HEK293 (cell line): ENCODE results near the gene ZNF471.

Experiments used
- CTCF ChIA-PET: fragments of 350-600 bp; formaldehyde crosslinking; extraction: SDS; loops from one replicate; lab custom pipeline; 2021; ENCODE audit warnings: antibody characterized with exemption; lab: Yijun Ruan, JAX
- POLR2A ChIA-PET: fragments of 300-600 bp; formaldehyde crosslinking; extraction: SDS; loops from one replicate; lab custom pipeline; 2020; ENCODE audit warnings: antibody characterized with exemption, inconsistent platforms; lab: Yijun Ruan, JAX
- H3K27ac ChIP-seq: fragments of 200-500 bp; sonication (Bioruptor generic); 2 replicates; pipeline ENCODE4 v1.5.1; 2014; ENCODE audit warnings: low read depth, low read length, control low read depth, inconsistent platforms; ENCODE audit errors: extremely low read depth
- H3K36me3 ChIP-seq, 2 experiments: fragments of 200-500 bp in 1 of 2; sonication (Bioruptor generic) in 1 of 2; 1 replicate in 1 of 2; 2 replicates in 1 of 2; pipeline ENCODE4 v1.5.1; 2014 to 2017; ENCODE audit warnings: inconsistent platforms in 2 of 2, low read length in 2 of 2; ENCODE audit not compliant: control insufficient read depth in 2 of 2, insufficient read depth in 1 of 2
- H3K4me1 ChIP-seq: fragments of 200-500 bp; sonication (Bioruptor generic); 2 replicates; pipeline ENCODE4 v1.5.1; 2014; ENCODE audit warnings: mild to moderate bottlenecking, low read length, inconsistent platforms; ENCODE audit not compliant: control insufficient read depth, insufficient read depth
- H3K4me3 ChIP-seq: 2 replicates; pipeline ENCODE4 v1.5.1; 2011; ENCODE audit warnings: low read depth, mild to moderate bottlenecking, control low read depth, low read length, moderate library complexity
- H3K9me3 ChIP-seq: fragments of 200-500 bp; sonication (Bioruptor generic); 2 replicates; pipeline ENCODE4 v1.5.1; 2014; ENCODE audit warnings: low read depth, low read length, inconsistent platforms; ENCODE audit not compliant: control insufficient read depth, insufficient read depth
- AEBP2 ChIP-seq: fragments of 450-650 bp; formaldehyde crosslinking; IDR thresholded peaks from 2 replicates; pipeline ENCODE4 v1.5.1; 2016; ENCODE audit warnings: missing biosample characterization, missing genetic modification characterization, borderline replicate concordance
- RBAK ChIP-seq: fragments of 450-650 bp; formaldehyde crosslinking; IDR thresholded peaks from 2 replicates; pipeline ENCODE4 v1.5.1; 2016; ENCODE audit warnings: missing biosample characterization, missing genetic modification characterization
- SP2 ChIP-seq: fragments of 450-650 bp; formaldehyde crosslinking; IDR thresholded peaks from 2 replicates; pipeline ENCODE4 v1.5.1; 2016; ENCODE audit warnings: missing biosample characterization, missing genetic modification characterization
- ZBTB49 ChIP-seq: fragments of 450-650 bp; formaldehyde crosslinking; IDR thresholded peaks from 2 replicates; pipeline ENCODE4 v1.5.1; 2016; ENCODE audit warnings: missing biosample characterization, missing genetic modification characterization, low read depth
- ZNF112 ChIP-seq: fragments of 450-650 bp; formaldehyde crosslinking; IDR thresholded peaks from 2 replicates; pipeline ENCODE4 v1.5.0; 2017; ENCODE audit warnings: missing biosample characterization, missing genetic modification characterization
- ZNF239 ChIP-seq: fragments of 450-650 bp; formaldehyde crosslinking; IDR thresholded peaks from 2 replicates; pipeline ENCODE4 v1.5.1; 2016; ENCODE audit warnings: missing biosample characterization, missing genetic modification characterization
- ZNF280D ChIP-seq: fragments of 450-650 bp; formaldehyde crosslinking; IDR thresholded peaks from 2 replicates; pipeline ENCODE4 v1.5.1; 2016; ENCODE audit warnings: missing biosample characterization, missing genetic modification characterization
- ZNF366 ChIP-seq: fragments of 450-650 bp; formaldehyde crosslinking; conservative IDR thresholded peaks from 2 replicates; pipeline ENCODE4 v1.5.1; 2016; ENCODE audit warnings: missing biosample characterization, missing genetic modification characterization
- ZNF416 ChIP-seq: fragments of 450-650 bp; formaldehyde crosslinking; IDR thresholded peaks from 2 replicates; pipeline ENCODE4 v1.5.1; 2016; ENCODE audit warnings: missing biosample characterization, missing genetic modification characterization
- ZNF514 ChIP-seq: fragments of 450-650 bp; formaldehyde crosslinking; IDR thresholded peaks from 2 replicates; pipeline ENCODE4 v1.5.1; 2016; ENCODE audit warnings: missing biosample characterization, missing genetic modification characterization
- ZNF555 ChIP-seq: fragments of 450-650 bp; formaldehyde crosslinking; conservative IDR thresholded peaks from 2 replicates; pipeline ENCODE4 v1.5.1; 2017; ENCODE audit warnings: missing biosample characterization, mild to moderate bottlenecking, missing genetic modification characterization, inconsistent platforms
- TF ChIP-seq, protein P1 (sequence below): fragments of 450-650 bp; formaldehyde crosslinking; conservative IDR thresholded peaks from 2 replicates; pipeline ENCODE4 v1.5.1; 2016; ENCODE audit warnings: low read depth, missing biosample characterization, missing genetic modification characterization

Gene ZNF471

DNA sequence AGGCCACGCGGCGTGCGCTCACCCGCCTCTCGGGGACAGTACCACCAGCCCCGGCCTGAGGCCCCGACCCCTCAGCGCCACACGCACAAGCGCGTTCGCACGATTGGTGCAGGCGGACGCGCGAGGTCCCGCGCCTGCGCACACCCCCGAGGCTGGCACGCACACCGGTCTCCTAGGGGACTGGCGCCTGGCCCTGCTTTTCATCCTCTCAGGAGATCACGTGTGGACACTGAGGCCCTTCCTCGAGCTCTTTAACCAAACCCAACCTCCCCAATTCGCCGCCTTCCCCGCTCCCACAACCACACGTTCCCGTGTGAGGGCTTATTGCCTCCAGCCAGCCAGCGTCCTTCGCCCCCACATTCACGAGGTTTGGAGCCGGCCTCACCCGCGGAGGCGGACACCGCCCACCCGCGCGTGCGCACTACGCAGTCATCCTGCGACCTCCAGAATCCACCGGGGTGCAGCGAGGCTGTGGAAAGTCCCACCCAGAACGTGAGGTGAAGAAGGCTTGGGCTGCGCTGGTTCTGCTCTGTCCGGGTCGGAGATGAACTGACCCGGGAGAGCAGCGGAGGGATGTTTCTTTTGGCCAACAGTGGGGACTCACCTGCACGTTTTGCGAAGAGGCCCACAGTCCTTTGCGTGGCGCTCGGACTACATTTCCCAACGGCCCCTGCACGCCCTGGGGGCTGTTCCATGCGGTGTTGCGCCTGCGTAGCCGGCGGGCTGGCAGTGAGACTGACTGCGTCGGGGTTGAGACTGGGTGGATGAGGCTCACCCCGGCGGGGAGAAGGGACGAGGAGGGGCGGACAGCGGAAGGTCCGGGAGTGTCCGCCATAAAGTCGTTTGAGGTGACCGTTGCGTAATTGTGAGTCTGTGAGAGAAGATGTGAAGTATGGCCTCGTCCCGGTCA is 30.0 kb upstream of the ZNF471 start (continued):
- TF ChIP-seq, protein P1, sequence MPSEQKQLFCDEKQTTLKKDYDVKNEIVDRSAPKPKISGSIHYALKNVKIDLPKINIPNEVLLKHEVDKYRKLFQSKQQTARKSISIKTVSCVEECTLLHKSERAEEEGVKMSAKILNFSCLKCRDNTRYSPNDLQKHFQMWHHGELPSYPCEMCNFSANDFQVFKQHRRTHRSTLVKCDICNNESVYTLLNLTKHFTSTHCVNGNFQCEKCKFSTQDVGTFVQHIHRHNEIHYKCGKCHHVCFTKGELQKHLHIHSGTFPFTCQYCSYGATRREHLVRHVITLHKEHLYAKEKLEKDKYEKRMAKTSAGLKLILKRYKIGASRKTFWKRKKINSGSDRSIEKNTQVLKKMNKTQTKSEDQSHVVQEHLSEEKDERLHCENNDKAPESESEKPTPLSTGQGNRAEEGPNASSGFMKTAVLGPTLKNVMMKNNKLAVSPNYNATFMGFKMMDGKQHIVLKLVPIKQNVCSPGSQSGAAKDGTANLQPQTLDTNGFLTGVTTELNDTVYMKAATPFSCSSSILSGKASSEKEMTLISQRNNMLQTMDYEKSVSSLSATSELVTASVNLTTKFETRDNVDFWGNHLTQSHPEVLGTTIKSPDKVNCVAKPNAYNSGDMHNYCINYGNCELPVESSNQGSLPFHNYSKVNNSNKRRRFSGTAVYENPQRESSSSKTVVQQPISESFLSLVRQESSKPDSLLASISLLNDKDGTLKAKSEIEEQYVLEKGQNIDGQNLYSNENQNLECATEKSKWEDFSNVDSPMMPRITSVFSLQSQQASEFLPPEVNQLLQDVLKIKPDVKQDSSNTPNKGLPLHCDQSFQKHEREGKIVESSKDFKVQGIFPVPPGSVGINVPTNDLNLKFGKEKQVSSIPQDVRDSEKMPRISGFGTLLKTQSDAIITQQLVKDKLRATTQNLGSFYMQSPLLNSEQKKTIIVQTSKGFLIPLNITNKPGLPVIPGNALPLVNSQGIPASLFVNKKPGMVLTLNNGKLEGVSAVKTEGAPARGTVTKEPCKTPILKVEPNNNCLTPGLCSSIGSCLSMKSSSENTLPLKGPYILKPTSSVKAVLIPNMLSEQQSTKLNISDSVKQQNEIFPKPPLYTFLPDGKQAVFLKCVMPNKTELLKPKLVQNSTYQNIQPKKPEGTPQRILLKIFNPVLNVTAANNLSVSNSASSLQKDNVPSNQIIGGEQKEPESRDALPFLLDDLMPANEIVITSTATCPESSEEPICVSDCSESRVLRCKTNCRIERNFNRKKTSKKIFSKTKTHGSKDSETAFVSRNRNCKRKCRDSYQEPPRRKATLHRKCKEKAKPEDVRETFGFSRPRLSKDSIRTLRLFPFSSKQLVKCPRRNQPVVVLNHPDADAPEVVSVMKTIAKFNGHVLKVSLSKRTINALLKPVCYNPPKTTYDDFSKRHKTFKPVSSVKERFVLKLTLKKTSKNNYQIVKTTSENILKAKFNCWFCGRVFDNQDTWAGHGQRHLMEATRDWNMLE: peak; percentile 39
- TF ChIP-seq ZNF280D (no peak), SP2 (tag by site-specific recombination) (peak; percentile 81), ZBTB49 (tag by site-specific recombination) (no peak), ZNF239 (tag by site-specific recombination) (no peak), ZNF416 (no peak)

DNA sequence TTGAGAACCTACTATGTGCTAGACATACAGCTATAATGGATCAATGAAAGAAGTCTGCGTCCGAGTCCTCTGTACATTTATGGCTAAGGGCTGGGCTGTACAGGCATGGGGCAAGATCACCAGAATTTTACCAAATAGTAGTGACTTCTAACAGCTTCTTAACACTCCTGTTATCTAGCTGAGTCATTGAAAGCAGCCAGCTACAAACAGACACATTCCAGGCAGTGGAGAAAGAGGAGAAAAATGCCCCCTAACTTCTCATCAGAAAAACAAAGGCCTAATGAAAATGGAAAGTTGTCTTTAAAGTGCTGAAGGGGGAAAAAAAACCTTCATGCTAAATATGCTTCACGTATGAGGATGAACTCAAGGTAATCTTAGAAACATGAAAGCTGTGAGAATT is 16.3 kb upstream of the ZNF471 start:
- TF ChIP-seq ZNF514 (tag by site-specific recombination) (no peak), ZNF112 (no peak)
- TF ChIP-seq, all 188 proteins: peak for 0
- CTCF ChIA-PET: no interaction called here

DNA sequence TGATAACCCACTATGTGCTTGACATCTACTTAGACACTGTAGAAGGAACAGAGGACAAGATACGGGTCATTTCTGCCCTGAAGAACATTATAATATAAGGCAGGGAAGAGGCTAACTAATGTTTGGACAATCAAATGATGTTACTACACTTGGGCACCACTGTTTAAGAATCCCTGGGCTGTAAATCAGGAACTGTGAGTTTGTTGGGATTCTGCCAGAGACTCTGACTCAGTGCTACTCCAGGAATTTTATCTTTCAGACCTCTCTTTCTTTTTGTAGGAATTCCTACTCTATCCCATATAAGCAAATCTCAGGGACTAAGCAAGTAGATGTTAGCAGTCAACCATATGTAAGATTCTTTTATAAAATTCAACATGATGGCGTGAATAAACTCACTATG is 3.1 kb upstream of the ZNF471 start:
- Histone ChIP-seq H3K27ac (no peak overlapping the region), H3K4me3 (no peak overlapping the region), H3K36me3 (no peaks in the 10 kb centered on the region), H3K9me3 (no peaks in the 10 kb centered on the region; the same call in 1 of the 2 replicates), H3K4me1 (no peaks in the 10 kb centered on the region)
- CTCF ChIA-PET: interaction anchor here (0.6 kb wide), 1 partner anchor 463 kb away, joined by 4 read pairs; no protein-coding TSS in a partner anchor
- POLR2A ChIA-PET: no interaction called here
- TF ChIP-seq ZNF555 (tag by site-specific recombination) (no peak), RBAK (tag by site-specific recombination) (no peak), AEBP2 (no peak), ZNF366 (tag by site-specific recombination) (no peak)

More for the DNA sequence above, 16.3 kb upstream of the ZNF471 start:
- H3K9me3 ChIP-seq: no peaks in the 10 kb centered on the region; the same call in none of the 2 replicates
- no peaks in the 10 kb centered on the region for H3K36me3 ChIP-seq
- H3K27ac ChIP-seq: no peak overlapping the region
- no peaks in the 10 kb centered on the region for H3K4me1 ChIP-seq
- POLR2A ChIA-PET: no interaction called here
- H3K4me3 ChIP-seq: no peak overlapping the region
